WTC11 (cell line): ENCODE results near the gene CX3CR1. TPM values are rescaled to one million over a fixed set of nuclear protein-coding genes. Genes with fewer than 3 reads are reported as not detected.

ENCODE experiments used
- ATAC-seq: fragments of 200-7000 bp; cut with Tn5 transposase; 2 replicates; pipeline ENCODE4 v1.10.0; 2021; ENCODE audit warnings: mild to moderate bottlenecking, moderate library complexity
- CTCF ChIA-PET: fragments of 300-600 bp; sonication (Branson Sonifier 250); formaldehyde crosslinking; loops from one replicate; lab custom pipeline; 2021; ENCODE audit warnings: antibody characterized with exemption; lab: Charles Lee
- POLR2A ChIA-PET: fragments of 350-600 bp; sonication (Branson Sonifier 250); formaldehyde crosslinking; loops from one replicate; lab custom pipeline; 2021; ENCODE audit warnings: antibody characterized with exemption; lab: Charles Lee
- DNase-seq: peaks from one replicate; pipeline ENCODE4 v3.0.0; 2021; ENCODE audit warnings: low spot score
- H3K27ac Mint-ChIP-seq: 2 replicates; pipeline ENCODE4 v1.8.0; 2021; ENCODE audit warnings: mixed read lengths
- H3K27me3 Mint-ChIP-seq: 2 replicates; pipeline ENCODE4 v1.8.0; 2021; ENCODE audit warnings: low read depth, mild to moderate bottlenecking, moderate library complexity, mixed read lengths
- H3K36me3 Mint-ChIP-seq: 2 replicates; pipeline ENCODE4 v1.8.0; 2021; ENCODE audit warnings: mixed read lengths
- H3K4me1 Mint-ChIP-seq: 2 replicates; pipeline ENCODE4 v1.8.0; 2022; ENCODE audit warnings: mixed read lengths
- H3K4me3 Mint-ChIP-seq: 2 replicates; pipeline ENCODE4 v1.8.0; 2021; ENCODE audit warnings: mild to moderate bottlenecking, moderate library complexity, mixed read lengths
- H3K9me3 Mint-ChIP-seq: 2 replicates; pipeline ENCODE4 v1.8.0; 2021; ENCODE audit warnings: mixed read lengths
- ATF1 ChIP-seq: sonication (generic); formaldehyde crosslinking; IDR thresholded peaks from 2 replicates; pipeline ENCODE4 v1.8.1; 2023; ENCODE audit warnings: mild to moderate bottlenecking, moderate library complexity, missing genetic modification reagents
- ATF3 ChIP-seq: sonication (generic); formaldehyde crosslinking; conservative IDR thresholded peaks from 2 replicates; pipeline ENCODE4 v1.8.1; 2022; ENCODE audit warnings: mild to moderate bottlenecking, missing genetic modification reagents
- CDX4 ChIP-seq: fragments of 250-450 bp; sonication (Bioruptor Pico); IDR thresholded peaks from 2 replicates; pipeline ENCODE4 v1.9.0; 2021; ENCODE audit warnings: moderate library complexity, mild to moderate bottlenecking, inconsistent platforms, borderline replicate concordance
- CTCF ChIP-seq: fragments of 200-600 bp; IDR thresholded peaks from 2 replicates; pipeline ENCODE4 v1.8.0; 2022; ENCODE audit warnings: antibody characterized with exemption
- ELF4 ChIP-seq: sonication (generic); formaldehyde crosslinking; IDR thresholded peaks from 2 replicates; pipeline ENCODE4 v1.8.1; 2022; ENCODE audit warnings: low read depth, mild to moderate bottlenecking, moderate library complexity, missing genetic modification reagents
- EMX1 ChIP-seq: fragments of 250-450 bp; sonication (Bioruptor Pico); IDR thresholded peaks from 2 replicates; pipeline ENCODE4 v1.8.0; 2021; ENCODE audit warnings: mild to moderate bottlenecking
- ESRRA ChIP-seq: sonication (generic); formaldehyde crosslinking; IDR thresholded peaks from 2 replicates; pipeline ENCODE4 v1.8.1; 2022; ENCODE audit warnings: mild to moderate bottlenecking, missing genetic modification reagents, borderline replicate concordance
- FOXP1 ChIP-seq: sonication (generic); formaldehyde crosslinking; IDR thresholded peaks from 2 replicates; pipeline ENCODE4 v1.8.0; 2022; ENCODE audit warnings: missing genetic modification reagents, mild to moderate bottlenecking, moderate library complexity, borderline replicate concordance
- HMGXB4 ChIP-seq: sonication (generic); formaldehyde crosslinking; IDR thresholded peaks from 2 replicates; pipeline ENCODE4 v1.8.1; 2023; ENCODE audit warnings: mild to moderate bottlenecking, moderate library complexity, missing genetic modification reagents
- JAZF1 ChIP-seq: fragments of 250-450 bp; sonication (Bioruptor Pico); IDR thresholded peaks from 2 replicates; pipeline ENCODE4 v1.9.0; 2021; ENCODE audit warnings: moderate library complexity, mild to moderate bottlenecking, inconsistent platforms
- KAT7 ChIP-seq: sonication (generic); formaldehyde crosslinking; IDR thresholded peaks from 2 replicates; pipeline ENCODE4 v1.8.1; 2023; ENCODE audit warnings: missing genetic modification reagents, mild to moderate bottlenecking, borderline replicate concordance
- NFYB ChIP-seq: sonication (generic); formaldehyde crosslinking; conservative IDR thresholded peaks from 2 replicates; pipeline ENCODE4 v1.8.0; 2022; ENCODE audit warnings: low read depth, missing genetic modification reagents
- NR1H2 ChIP-seq: sonication (generic); formaldehyde crosslinking; IDR thresholded peaks from 2 replicates; pipeline ENCODE4 v1.9.0; 2021; ENCODE audit warnings: mild to moderate bottlenecking, moderate library complexity, missing genetic modification reagents
- RELA ChIP-seq: sonication (generic); formaldehyde crosslinking; IDR thresholded peaks from 2 replicates; pipeline ENCODE4 v1.8.1; 2022; ENCODE audit warnings: missing genetic modification reagents, mild to moderate bottlenecking, borderline replicate concordance
- USF1 ChIP-seq: sonication (generic); formaldehyde crosslinking; IDR thresholded peaks from 2 replicates; pipeline ENCODE4 v1.8.0; 2022; ENCODE audit warnings: mild to moderate bottlenecking, missing genetic modification reagents
- ZNF317 ChIP-seq: sonication (generic); formaldehyde crosslinking; IDR thresholded peaks from 2 replicates; pipeline ENCODE4 v1.8.1; 2023; ENCODE audit warnings: low read depth, mild to moderate bottlenecking, moderate library complexity, missing genetic modification reagents, borderline replicate concordance
- ZNF425 ChIP-seq: fragments of 250-450 bp; sonication (Bioruptor Pico); conservative IDR thresholded peaks from 2 replicates; pipeline ENCODE4 v1.9.0; 2021; ENCODE audit warnings: mild to moderate bottlenecking
- ZNF671 ChIP-seq: fragments of 250-450 bp; sonication (Bioruptor Pico); IDR thresholded peaks from 2 replicates; pipeline ENCODE4 v1.8.0; 2021; ENCODE audit warnings: mild to moderate bottlenecking
- total RNA-seq: library from RNA; stranded (reverse); gene quantifications from 3 replicates; pipeline ENCODE4 v1.2.3, GENCODE V29; 2021

Gene CX3CR1
- total RNA-seq, 1 experiment from 2014 or later: 0.11 TPM

- H3K36me3 Mint-ChIP-seq: no peaks in the 10 kb centered on the region
- TF ChIP-seq ELF4 (no peak), FOXP1 (CRISPR knock-in tag) (no peak)
- peaks cover 5% of the 10 kb centered on the region for H3K4me1 Mint-ChIP-seq
- no peak overlapping the region for H3K27ac Mint-ChIP-seq
- POLR2A ChIA-PET: interaction anchor here (1.0 to 1.4 kb wide), 5 partner anchors 89 to 181 kb away, joined by 3 to 7 read pairs (median 5); partner anchors contain the start of genes GORASP1 and TTC21A
- CTCF ChIA-PET: interaction anchor here (0.5 to 9.4 kb wide), 72 partner anchors 8 to 846 kb away, joined by 3 to 291 read pairs (median 7); partner anchors contain the start of genes CCR8, CX3CR1, GORASP1 and TTC21A
- no peaks in the 10 kb centered on the region for H3K9me3 Mint-ChIP-seq
- ATAC-seq (no peak), DNase-seq (no peak)
- H3K4me3 Mint-ChIP-seq: no peak overlapping the region
- H3K27me3 Mint-ChIP-seq: no peaks in the 10 kb centered on the region
Observed at GRCh38 chr3:39289107-39289506, 9.3 kb upstream of the CX3CR1 start.

- no peak overlapping the region for H3K27ac Mint-ChIP-seq
- TF ChIP-seq NR1H2 (no peak), KAT7 (CRISPR knock-in tag) (no peak), ZNF671 (no peak), ZNF317 (peak; percentile 54; the same call in 1 of the 2 replicates), ATF1 (no peak), ESRRA (CRISPR knock-in tag) (no peak), NFYB (peak; percentile 75), RELA (no peak), USF1 (no peak), EMX1 (CRISPR knock-in tag) (no peak), ATF3 (CRISPR knock-in tag) (no peak), ZNF425 (CRISPR knock-in tag) (no peak), HMGXB4 (CRISPR knock-in tag) (0 out of 2 replicates have a peak, but pooled peaks have one; percentile 25), CDX4 (no peak), CTCF (peak; percentile 47; the same call in 1 of the 2 replicates), JAZF1 (CRISPR knock-in tag) (no peak)
- TF ChIP-seq, all 79 proteins: peak for 4
- Mint-ChIP-seq H3K27me3 (no peaks in the 10 kb centered on the region), H3K9me3 (no peaks in the 10 kb centered on the region), H3K4me1 (peaks cover 5% of the 10 kb centered on the region), H3K36me3 (no peaks in the 10 kb centered on the region), H3K4me3 (no peak overlapping the region)
- CTCF ChIA-PET: interaction anchor here (0.5 to 9.4 kb wide), 89 partner anchors 9 to 846 kb away, joined by 3 to 291 read pairs (median 5); partner anchors contain the start of genes CCR8, CX3CR1, GORASP1 and TTC21A
- POLR2A ChIA-PET: interaction anchor here (0.6 to 1.4 kb wide), 7 partner anchors 89 to 288 kb away, joined by 3 to 7 read pairs (median 4); partner anchors contain the start of genes GORASP1 and TTC21A
- ATAC-seq (peak; percentile 98), DNase-seq (peak; percentile 94)
Observed at GRCh38 chr3:39288300-39288808, 8.5 kb upstream of the CX3CR1 start.
